Mononuclear cell (primary cell): ENCODE data around the gene ZNF319. TPM values are rescaled to one million over a fixed set of nuclear protein-coding genes. Genes with fewer than 3 reads are reported as not detected.
"Not testable (repeated sequence)": the region's sequence is repeated elsewhere in the genome, so short reads cannot be mapped to it uniquely, and the experiment has no call there.

Experiments used
- H3K27me3 ChIP-seq: 2 replicates; pipeline ENCODE4 v1.6.0; 2011; ENCODE audit warnings: low read length, control low read depth; ENCODE audit not compliant: insufficient read depth
- H3K4me1 ChIP-seq: 2 replicates; pipeline ENCODE4 v1.5.1; 2011; ENCODE audit warnings: mild to moderate bottlenecking, low read length, control low read depth; ENCODE audit not compliant: insufficient read depth
- H3K4me3 ChIP-seq: 2 replicates; pipeline ENCODE4 v1.5.1; 2011; ENCODE audit warnings: mild to moderate bottlenecking, low read length, moderate library complexity
- H3K9me3 ChIP-seq: 2 replicates; pipeline ENCODE4 v1.5.1; 2011; ENCODE audit warnings: low read depth, mild to moderate bottlenecking, control low read depth, low read length
- total RNA-seq: library from RNA; depleted of rRNA; stranded (reverse); fragments of >200 nt; gene quantifications from one replicate; pipeline ENCODE4 v1.2.3, GENCODE V29; 2012

The ZNF319 gene
- total RNA-seq, 1 donor: 5.7 TPM

GRCh38 chr16:57985204-57986181 is 15.0 kb downstream of the ZNF319 start:
- H3K4me3 ChIP-seq: peak overlapping the region; percentile 40
- H3K4me1 ChIP-seq: peaks cover 13% of the 10 kb centered on the region
- no peaks in the 10 kb centered on the region for H3K27me3 ChIP-seq

GRCh38 chr16:57984443-57985203 is 15.8 kb downstream of the ZNF319 start:
- peaks cover 13% of the 10 kb centered on the region for H3K4me1 ChIP-seq
- H3K27me3 ChIP-seq: no peaks in the 10 kb centered on the region
- H3K4me3 ChIP-seq: peak overlapping the region; percentile 40
- no peaks in the 10 kb centered on the region for H3K9me3 ChIP-seq

More at GRCh38 chr16:57985204-57986181, 15.0 kb downstream of the ZNF319 start:
- H3K9me3 ChIP-seq: no peaks in the 10 kb centered on the region

- H3K27me3 ChIP-seq: no peaks in the 10 kb centered on the region
- H3K9me3 ChIP-seq: no peaks in the 10 kb centered on the region
- no peak overlapping the region for H3K4me3 ChIP-seq
- H3K4me1 ChIP-seq: peaks cover 13% of the 10 kb centered on the region
These were observed 18.1 kb downstream of the ZNF319 start for GRCh38 chr16:57982385-57982784.

GRCh38 chr16:57981636-57982035 is 18.8 kb downstream of the ZNF319 start:
- H3K27me3 ChIP-seq: no peaks in the 10 kb centered on the region
- no peak overlapping the region for H3K4me3 ChIP-seq
- peaks cover 13% of the 10 kb centered on the region for H3K4me1 ChIP-seq
- no peaks in the 10 kb centered on the region for H3K9me3 ChIP-seq

GRCh38 chr16:57979006-57979585 is 21.4 kb downstream of the ZNF319 start:
- Histone ChIP-seq H3K9me3 (no peaks in the 10 kb centered on the region), H3K4me3 (no peak overlapping the region), H3K4me1 (peaks cover 2% of the 10 kb centered on the region), H3K27me3 (no peaks in the 10 kb centered on the region)

- H3K4me1 ChIP-seq, H3K9me3 ChIP-seq, H3K27me3 ChIP-seq, H3K4me3 ChIP-seq: not testable (repeated sequence)
These were observed 22.4 kb downstream of the ZNF319 start for GRCh38 chr16:57978070-57978465.

- Histone ChIP-seq H3K27me3 (no peaks in the 10 kb centered on the region), H3K4me3 (no peak overlapping the region), H3K4me1 (no peaks in the 10 kb centered on the region), H3K9me3 (no peaks in the 10 kb centered on the region)
These were observed 22.9 kb downstream of the ZNF319 start for GRCh38 chr16:57977418-57978069.

GRCh38 chr16:57976331-57976796 is 24.1 kb downstream of the ZNF319 start:
- H3K4me1 ChIP-seq: no peaks in the 10 kb centered on the region
- no peaks in the 10 kb centered on the region for H3K27me3 ChIP-seq
- no peak overlapping the region for H3K4me3 ChIP-seq
- H3K9me3 ChIP-seq: no peaks in the 10 kb centered on the region

- H3K27me3 ChIP-seq: no peaks in the 10 kb centered on the region
- H3K4me1 ChIP-seq: no peaks in the 10 kb centered on the region
- no peaks in the 10 kb centered on the region for H3K9me3 ChIP-seq
These were observed 28.2 kb downstream of the ZNF319 start for GRCh38 chr16:57972306-57972705.

GRCh38 chr16:57971848-57972247 is 28.6 kb downstream of the ZNF319 start:
- H3K27me3 ChIP-seq: no peaks in the 10 kb centered on the region
- no peak overlapping the region for H3K4me3 ChIP-seq
- no peaks in the 10 kb centered on the region for H3K4me1 ChIP-seq
- no peaks in the 10 kb centered on the region for H3K9me3 ChIP-seq

More at GRCh38 chr16:57972306-57972705, 28.2 kb downstream of the ZNF319 start:
- H3K4me3 ChIP-seq: no peak overlapping the region

- H3K9me3 ChIP-seq: no peaks in the 10 kb centered on the region
- H3K4me3 ChIP-seq: no peak within 1 kb of the TSS
- H3K4me1 ChIP-seq: no peaks in the 10 kb centered on the region
- no peaks in the 10 kb centered on the region for H3K27me3 ChIP-seq
These were observed 29.5 kb downstream of the ZNF319 start, which contains the start of gene CNGB1 for GRCh38 chr16:57970970-57971369. CNGB1 (minus strand) TSS chr16:57971128; CDS start chr16:57967286, 3,842 bp downstream.

GRCh38 chr16:57970319-57970718 is 30.2 kb downstream of the ZNF319 start:
- Histone ChIP-seq H3K4me1 (no peaks in the 10 kb centered on the region), H3K27me3 (no peaks in the 10 kb centered on the region)

GRCh38 chr16:57969451-57970123 is 30.9 kb downstream of the ZNF319 start:
- no peaks in the 10 kb centered on the region for H3K9me3 ChIP-seq
- no peaks in the 10 kb centered on the region for H3K27me3 ChIP-seq
- no peaks in the 10 kb centered on the region for H3K4me1 ChIP-seq
- H3K4me3 ChIP-seq: no peak overlapping the region

More at GRCh38 chr16:57970319-57970718, 30.2 kb downstream of the ZNF319 start:
- Histone ChIP-seq H3K9me3 (no peaks in the 10 kb centered on the region), H3K4me3 (no peak overlapping the region)

- Histone ChIP-seq H3K9me3 (no peaks in the 10 kb centered on the region), H3K4me3 (no peak overlapping the region), H3K27me3 (no peaks in the 10 kb centered on the region), H3K4me1 (no peaks in the 10 kb centered on the region)
These were observed 32.6 kb downstream of the ZNF319 start for GRCh38 chr16:57967916-57968315.
